ENCODE results near the gene TCN2. TPM values are rescaled to one million over a fixed set of nuclear protein-coding genes. Genes with fewer than 3 reads are reported as not detected.

TCN2 gene
- total RNA-seq, 1 experiment from 2014 or later = 2.4 TPM

DNA sequence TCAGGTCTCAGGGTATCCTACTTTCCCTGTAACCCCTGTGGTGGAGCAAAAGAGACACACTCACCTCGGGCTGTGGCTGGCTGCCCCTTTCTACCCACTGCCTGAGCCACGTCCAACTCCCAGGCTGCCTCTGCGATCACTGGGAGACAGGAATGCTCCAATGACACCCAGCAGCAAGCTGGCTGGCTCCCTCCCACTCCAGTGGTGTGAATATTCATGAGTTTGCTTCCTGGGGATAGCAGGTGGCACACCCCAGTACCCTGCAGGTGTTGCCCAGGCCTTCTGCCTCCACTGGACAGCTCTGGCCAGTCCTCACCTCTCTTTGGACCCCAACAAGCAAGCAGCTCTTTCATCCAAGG, 42.2 kb upstream of the TCN2 start:
- DNase-seq (ENCODE audit: low read depth, low spot score) (no peak), ATAC-seq (no peak)
- Histone ChIP-seq H3K4me1 (ENCODE audit: control insufficient read depth, insufficient read depth, low read length) (no peaks in the 10 kb centered on the region; the same call in 1 of the 2 replicates), H3K4me3 (ENCODE audit: low read depth in 2 of 2, low read length in 2 of 2) (no peak overlapping the region), H3K9me3 (ENCODE audit: control insufficient read depth, insufficient read depth, low read depth, low read length) (no peaks in the 10 kb centered on the region), H3K36me3 (ENCODE audit: control insufficient read depth, insufficient read depth, low read length) (no peaks in the 10 kb centered on the region), H3K27ac (ENCODE audit: low read length) (no peak overlapping the region), H3K27me3 (ENCODE audit: control insufficient read depth, insufficient read depth, low read length) (no peaks in the 10 kb centered on the region)
- POLR2A ChIA-PET = no interaction called here
- no peak for TF ChIP-seq TCF7L2 (IDR thresholded peaks at IDR 0.05; ENCODE audit: low read depth, low read length)
- TF ChIP-seq, protein P1, sequence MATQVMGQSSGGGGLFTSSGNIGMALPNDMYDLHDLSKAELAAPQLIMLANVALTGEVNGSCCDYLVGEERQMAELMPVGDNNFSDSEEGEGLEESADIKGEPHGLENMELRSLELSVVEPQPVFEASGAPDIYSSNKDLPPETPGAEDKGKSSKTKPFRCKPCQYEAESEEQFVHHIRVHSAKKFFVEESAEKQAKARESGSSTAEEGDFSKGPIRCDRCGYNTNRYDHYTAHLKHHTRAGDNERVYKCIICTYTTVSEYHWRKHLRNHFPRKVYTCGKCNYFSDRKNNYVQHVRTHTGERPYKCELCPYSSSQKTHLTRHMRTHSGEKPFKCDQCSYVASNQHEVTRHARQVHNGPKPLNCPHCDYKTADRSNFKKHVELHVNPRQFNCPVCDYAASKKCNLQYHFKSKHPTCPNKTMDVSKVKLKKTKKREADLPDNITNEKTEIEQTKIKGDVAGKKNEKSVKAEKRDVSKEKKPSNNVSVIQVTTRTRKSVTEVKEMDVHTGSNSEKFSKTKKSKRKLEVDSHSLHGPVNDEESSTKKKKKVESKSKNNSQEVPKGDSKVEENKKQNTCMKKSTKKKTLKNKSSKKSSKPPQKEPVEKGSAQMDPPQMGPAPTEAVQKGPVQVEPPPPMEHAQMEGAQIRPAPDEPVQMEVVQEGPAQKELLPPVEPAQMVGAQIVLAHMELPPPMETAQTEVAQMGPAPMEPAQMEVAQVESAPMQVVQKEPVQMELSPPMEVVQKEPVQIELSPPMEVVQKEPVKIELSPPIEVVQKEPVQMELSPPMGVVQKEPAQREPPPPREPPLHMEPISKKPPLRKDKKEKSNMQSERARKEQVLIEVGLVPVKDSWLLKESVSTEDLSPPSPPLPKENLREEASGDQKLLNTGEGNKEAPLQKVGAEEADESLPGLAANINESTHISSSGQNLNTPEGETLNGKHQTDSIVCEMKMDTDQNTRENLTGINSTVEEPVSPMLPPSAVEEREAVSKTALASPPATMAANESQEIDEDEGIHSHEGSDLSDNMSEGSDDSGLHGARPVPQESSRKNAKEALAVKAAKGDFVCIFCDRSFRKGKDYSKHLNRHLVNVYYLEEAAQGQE (IDR thresholded peaks at IDR 0.05; ENCODE audit: insufficient read depth in 1 of 2, low read depth in 2 of 2, low read length in 1 of 2) = no peak
- TF ChIP-seq SIN3A (IDR thresholded peaks at IDR 0.05; ENCODE audit: borderline replicate concordance, insufficient read depth, low read depth, low read length) = no peak
- no peak for TF ChIP-seq POLR2AphosphoS5 (IDR thresholded peaks at IDR 0.05; ENCODE audit: low read depth, low read length)
- in situ Hi-C loops (cut with HindIII; ENCODE audit: low pct_unique_long_range_greater_than_20kb, low sequenced_read_pairs) = no loop called here
- no TSS peak for BruUV-seq (replicated peaks)
- CTCF ChIA-PET = no interaction called here
- intact Hi-C loops (cut with micrococcal nuclease; ENCODE audit: unreplicated experiment) = no loop called here

- no peaks in the 10 kb centered on the region for H3K27me3 ChIP-seq (ENCODE audit: control insufficient read depth, insufficient read depth, low read length)
- ChIA-PET CTCF (no interaction called here), POLR2A (no interaction called here)
- no TSS peak for BruUV-seq (replicated peaks)
- intact Hi-C loops (cut with micrococcal nuclease; ENCODE audit: unreplicated experiment) (no loop called here), in situ Hi-C loops (cut with HindIII; ENCODE audit: low pct_unique_long_range_greater_than_20kb, low sequenced_read_pairs) (no loop called here)
- DNase-seq (ENCODE audit: low read depth, low spot score) (no peak), ATAC-seq (no peak)
- H3K4me1 ChIP-seq (ENCODE audit: control insufficient read depth, insufficient read depth, low read length) = no peaks in the 10 kb centered on the region; the same call in 1 of the 2 replicates
- H3K36me3 ChIP-seq (ENCODE audit: control insufficient read depth, insufficient read depth, low read length) = no peaks in the 10 kb centered on the region
- TF ChIP-seq TCF7L2 (IDR thresholded peaks at IDR 0.05; ENCODE audit: low read depth, low read length) (no peak), CTCF (IDR thresholded peaks at IDR 0.05) (no peak), POLR2AphosphoS5 (IDR thresholded peaks at IDR 0.05; ENCODE audit: low read depth, low read length) (no peak), SIN3A (IDR thresholded peaks at IDR 0.05; ENCODE audit: borderline replicate concordance, insufficient read depth, low read depth, low read length) (no peak)
- TF ChIP-seq, protein P1 (IDR thresholded peaks at IDR 0.05; ENCODE audit: insufficient read depth in 1 of 2, low read depth in 2 of 2, low read length in 1 of 2) = no peak
- H3K4me3 ChIP-seq (ENCODE audit: low read depth in 2 of 2, low read length in 2 of 2) = no peak overlapping the region
- H3K27ac ChIP-seq (ENCODE audit: low read length) = no peak overlapping the region
- no peaks in the 10 kb centered on the region for H3K9me3 ChIP-seq (ENCODE audit: control insufficient read depth, insufficient read depth, low read depth, low read length)
These were observed 41.6 kb upstream of the TCN2 start for GRCh38 chr22:30565341-30565740.
